ENCODE measurements around the gene PCYT2.

DNA sequence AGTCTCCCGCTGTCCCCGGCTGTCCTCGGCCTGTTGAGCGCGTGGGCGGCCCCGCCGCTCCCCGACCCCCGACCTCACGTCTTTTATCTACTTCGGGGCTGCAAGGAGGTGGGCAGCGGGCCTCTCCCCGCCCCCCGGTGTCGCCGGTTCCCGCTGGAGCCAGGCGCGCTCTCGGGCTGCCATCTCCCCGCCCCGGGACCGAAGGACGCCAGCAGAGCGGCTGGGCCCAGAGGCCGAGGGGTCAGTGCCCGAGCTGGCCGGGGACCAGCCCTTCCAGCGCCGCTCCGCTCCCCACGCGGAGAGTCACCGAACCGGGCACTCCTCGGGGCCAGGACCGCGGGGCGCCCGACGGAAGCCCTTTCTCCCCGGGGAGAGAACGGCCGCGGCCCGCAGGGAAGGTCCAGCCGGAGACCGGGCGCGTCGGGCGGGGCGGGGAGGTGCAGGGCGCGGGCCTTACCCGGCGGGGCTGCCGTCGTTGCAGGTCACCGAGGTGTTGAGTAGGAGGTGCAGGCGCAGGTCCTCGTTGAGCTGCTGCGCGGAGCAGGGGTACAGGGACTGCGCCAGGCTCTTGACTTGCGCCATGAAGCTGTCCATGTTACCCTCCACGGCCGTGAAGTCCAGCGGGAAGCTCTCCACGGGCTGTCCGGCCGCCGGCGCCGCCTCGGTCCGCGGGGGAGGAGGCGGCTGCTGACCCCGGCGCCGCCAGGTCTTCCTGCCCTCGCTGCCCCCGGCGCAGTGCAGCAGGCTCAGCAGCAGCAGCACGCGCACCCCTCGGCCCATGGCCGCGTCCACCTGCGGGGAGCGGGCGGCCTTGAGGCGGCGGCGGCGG, 49.1 kb upstream of the PCYT2 start:
- TF ChIP-seq EP300 (IDR thresholded peaks at IDR 0.05; ENCODE audit: borderline replicate concordance): no peak
- TF ChIP-seq, protein P1, sequence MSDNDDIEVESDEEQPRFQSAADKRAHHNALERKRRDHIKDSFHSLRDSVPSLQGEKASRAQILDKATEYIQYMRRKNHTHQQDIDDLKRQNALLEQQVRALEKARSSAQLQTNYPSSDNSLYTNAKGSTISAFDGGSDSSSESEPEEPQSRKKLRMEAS (IDR thresholded peaks at IDR 0.05): no peak
- TF ChIP-seq TAF1 (IDR thresholded peaks at IDR 0.05; ENCODE audit: low read depth): no peak
- TF ChIP-seq RAD21 (IDR thresholded peaks at IDR 0.05; ENCODE audit: low read depth): no peak
- no peak; the same call in 1 of the 2 replicates for TF ChIP-seq EGR1 (IDR thresholded peaks at IDR 0.05)
- no peak for TF ChIP-seq CEBPB (IDR thresholded peaks at IDR 0.05)
- no peak for TF ChIP-seq FOXM1 (IDR thresholded peaks at IDR 0.05; ENCODE audit: borderline replicate concordance, low read depth)
- TF ChIP-seq CREB1 (IDR thresholded peaks at IDR 0.05; ENCODE audit: low read depth): no peak

Measured in Ishikawa (cell line).